Stimulated activated CD8-positive, alpha-beta memory T cell treated with anti-CD3 and anti-CD28 coated beads, Interleukin-15, amount 100 ng/mL, for 1 hour (primary cell): ENCODE data around the gene FZD2.
A peak's percentile ranks its signal among the peaks of the same experiment; 100 is the strongest.
"Not testable (repeated sequence)": the region's sequence is repeated elsewhere in the genome, so short reads cannot be mapped to it uniquely, and the experiment has no call there.

Experiments
- DNase-seq: peaks from one replicate; pipeline ENCODE4 v3.0.0-alpha.2; 2020; ENCODE audit warnings: low read depth

The FZD2 gene

DNA sequence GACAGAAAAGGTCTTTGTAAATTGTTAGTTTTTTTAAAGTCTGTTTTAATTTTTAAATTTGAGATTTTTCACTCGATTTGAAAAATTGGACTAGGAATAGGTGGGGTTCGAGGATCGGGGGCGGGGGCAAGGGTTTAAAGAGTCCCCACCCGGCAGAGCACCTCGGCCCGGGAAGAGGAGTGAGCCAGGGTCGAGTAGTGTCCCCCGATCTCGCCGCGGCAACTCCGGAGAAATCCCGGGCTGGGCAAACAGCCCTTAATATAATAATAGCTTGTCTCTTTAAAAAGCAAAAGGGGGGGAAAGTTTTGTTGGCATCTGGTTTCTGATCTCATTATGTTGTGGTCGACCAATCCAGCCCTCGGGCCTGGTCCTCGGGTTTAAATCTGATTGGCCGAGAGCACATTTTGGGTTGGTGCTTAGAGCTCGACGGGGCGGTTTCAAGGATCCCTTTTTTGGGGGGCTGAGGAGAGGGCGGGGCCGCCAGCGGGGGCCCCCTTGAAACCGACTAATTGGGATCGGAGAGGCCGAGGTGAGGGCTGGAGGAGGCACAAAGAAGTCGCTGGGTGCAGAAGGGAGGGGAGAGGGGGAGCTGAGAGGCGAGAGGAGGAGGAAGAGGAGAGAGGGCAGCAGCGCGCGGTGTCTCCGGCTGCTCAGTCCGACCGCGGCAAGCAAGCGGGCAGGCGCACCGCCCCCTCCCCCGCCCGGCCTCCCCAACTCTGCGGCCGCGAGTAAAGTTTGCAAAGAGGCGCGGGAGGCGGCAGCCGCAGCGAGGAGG lies at the start of gene FZD2:
TSS of gene FZD2 (plus strand) at position 653 of the 775 bp plus-strand sequence. CDS start 205 bp downstream, outside the sequence.
- no peak for DNase-seq

- DNase-seq = not testable (repeated sequence)
Measured at GRCh38 chr17:44511241-44512134, 45.8 kb upstream of the FZD2 start.

DNA sequence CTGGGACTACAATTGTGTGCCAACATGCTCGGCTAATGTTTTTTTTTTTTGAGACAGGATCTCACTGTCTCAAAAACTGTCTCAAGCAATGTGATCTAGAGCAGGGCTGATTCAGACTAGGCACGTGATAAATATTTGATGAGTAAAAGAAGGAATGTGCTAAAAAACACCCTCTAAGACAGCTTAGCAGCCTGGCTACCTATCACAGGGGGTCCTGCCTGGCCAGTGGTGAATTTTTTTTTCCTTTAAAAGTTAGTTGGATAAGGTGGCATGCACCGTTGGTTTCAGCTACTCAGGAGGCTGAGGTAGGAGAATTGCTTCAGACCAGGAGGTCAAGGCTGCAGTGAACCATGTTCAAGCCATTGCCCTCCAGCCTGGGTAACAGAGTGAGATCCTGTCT lies 39.3 kb upstream of the FZD2 start:
- DNase-seq = no peak

GRCh38 chr17:44522883-44523671 lies 34.2 kb upstream of the FZD2 start:
- DNase-seq = peak; percentile 24

GRCh38 chr17:44523672-44523972 lies 33.7 kb upstream of the FZD2 start:
- no peak for DNase-seq

GRCh38 chr17:44527102-44527501 lies 30.2 kb upstream of the FZD2 start:
- no peak for DNase-seq

GRCh38 chr17:44527954-44528353 lies 29.3 kb upstream of the FZD2 start:
- DNase-seq = no peak

DNA sequence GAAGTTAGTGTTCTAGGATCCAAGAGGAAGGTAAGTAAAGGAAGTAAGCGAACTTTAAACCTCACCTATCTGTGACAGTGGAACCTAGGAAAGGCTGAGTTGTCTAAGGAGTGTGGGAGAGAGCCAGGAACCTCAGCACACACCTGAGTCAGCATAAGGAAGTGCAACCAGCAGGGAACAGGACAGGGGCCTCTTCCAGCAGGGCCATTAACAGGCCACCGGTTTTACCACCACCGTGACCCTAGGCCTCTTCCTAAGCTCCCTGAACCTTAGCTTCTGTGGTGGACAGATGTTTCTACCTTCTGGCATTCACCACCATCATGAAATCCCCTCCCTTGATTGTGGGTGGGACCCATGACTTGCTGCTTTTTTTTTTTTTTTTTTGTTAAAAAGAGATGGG lies 27.4 kb upstream of the FZD2 start:
- no peak for DNase-seq

GRCh38 chr17:44530896-44531418 lies 26.3 kb upstream of the FZD2 start:
- no peak for DNase-seq

DNA sequence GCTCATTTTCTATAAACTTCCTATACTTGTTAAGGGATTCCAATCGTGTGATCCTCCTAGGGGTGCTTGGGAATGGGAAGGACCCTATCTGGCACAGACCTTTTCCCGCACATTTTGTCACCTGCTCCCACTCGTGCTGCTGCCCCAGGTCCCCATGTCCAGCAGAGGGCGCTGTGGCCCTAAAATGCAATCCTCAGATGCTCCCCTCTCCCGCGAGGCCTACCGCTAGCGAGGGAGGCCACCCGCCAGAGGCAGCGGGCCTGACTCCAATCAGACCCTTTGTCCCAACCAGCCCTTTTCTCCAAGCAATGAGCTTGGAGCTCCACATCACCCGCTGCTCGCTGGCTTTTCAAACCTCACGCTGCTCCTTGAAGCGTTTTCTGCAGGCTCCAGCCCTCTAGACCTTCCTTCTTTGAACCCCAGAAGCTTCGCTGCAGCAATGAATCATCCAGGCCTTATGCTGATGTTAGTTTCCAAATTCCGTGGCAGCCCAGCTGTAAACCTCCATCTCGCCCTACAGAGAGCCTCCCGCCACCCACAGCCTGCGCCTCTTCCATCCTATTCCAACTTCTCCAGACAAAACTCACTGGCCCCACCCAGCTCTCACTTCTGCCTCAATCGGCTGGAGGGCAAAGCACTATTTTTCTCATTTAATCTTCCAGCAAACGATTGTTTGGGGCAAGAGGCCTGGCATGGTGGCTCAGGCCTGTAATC lies 23.6 kb upstream of the FZD2 start:
- DNase-seq = peak; percentile 77

DNA sequence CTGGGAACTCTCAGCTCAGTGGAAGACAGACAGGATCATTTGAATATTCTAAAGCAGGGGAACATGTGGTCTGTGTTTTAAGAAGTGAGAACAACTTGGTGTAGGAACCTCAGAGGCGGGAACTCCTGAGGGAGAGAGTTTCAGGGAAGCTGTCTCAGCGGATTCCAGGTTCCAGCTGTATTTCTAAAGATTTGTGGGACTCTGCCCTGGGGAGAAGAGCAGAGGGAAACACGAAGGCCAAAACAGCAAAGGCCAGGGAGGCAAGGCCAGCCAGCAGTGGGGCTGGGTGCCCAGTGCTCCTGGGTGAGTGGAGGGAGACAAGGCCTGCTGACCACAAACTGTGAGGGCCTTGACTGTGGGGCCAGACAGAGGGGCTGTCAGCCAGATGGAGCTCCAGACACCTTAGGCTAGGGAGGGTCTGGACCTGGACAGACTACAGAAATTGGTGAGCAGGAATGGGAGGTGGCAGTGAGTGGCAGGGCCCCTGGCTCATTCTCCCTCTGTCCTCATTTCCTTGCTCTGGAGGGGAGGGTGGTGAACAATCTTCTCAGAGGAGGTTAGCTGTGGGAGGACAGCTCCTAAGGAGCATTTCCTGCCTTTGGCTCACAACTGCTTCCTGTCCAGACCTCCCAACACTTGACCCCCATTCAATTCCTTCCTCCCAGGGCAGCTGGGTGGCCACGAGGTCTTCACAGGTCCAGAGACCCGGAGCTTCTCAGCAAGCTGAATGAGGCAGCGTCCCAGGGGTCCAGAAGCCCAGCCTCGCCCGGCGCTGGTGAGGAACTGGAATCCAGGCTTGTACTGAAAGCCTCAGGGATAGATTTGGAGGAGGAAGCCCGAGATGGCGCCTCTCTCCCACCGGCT lies 21.0 kb upstream of the FZD2 start:
- DNase-seq = no peak

GRCh38 chr17:44537922-44538321 lies 19.4 kb upstream of the FZD2 start:
- DNase-seq = not testable (repeated sequence)

- DNase-seq = no peak
Measured at GRCh38 chr17:44539673-44540072, 17.6 kb upstream of the FZD2 start.

DNA sequence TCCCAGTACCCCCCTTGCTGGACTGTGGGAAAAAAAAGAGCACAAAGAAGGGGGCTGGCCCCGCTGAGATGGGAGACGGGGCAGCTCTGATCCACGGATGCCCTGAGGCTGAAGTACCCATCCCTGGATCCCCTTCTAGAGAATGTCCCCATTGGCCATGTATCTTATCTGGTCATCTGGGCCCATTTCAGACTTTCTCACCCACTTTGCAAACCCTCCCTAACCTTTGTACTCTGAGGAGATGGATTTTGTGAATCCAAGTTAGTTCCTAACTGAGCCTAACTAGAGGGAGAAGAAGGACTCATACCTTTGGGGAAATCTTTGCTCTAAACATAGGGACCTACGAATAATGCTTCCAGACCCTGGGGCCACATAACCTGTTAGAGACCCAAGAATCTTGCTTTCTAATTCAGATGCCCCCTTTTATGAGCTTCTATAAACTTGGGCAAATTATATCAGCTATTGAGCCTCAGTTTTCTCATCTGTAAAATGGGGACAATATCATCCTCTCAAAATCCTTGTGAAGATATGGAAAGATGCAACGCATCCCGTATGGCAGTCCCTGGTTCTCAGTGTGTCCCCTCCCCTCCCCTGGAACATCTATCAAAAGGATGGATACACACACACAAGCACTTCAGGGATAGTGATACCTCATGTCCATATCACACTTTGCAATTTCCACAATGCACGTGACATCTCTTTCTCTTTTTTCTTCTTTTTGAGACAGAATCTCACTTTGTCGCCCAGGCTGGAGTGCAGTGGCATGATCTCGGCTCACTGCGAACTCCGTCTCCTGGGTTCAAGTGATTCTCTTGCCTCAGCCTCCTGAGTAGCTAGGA lies 16.8 kb upstream of the FZD2 start:
- DNase-seq = no peak

DNA sequence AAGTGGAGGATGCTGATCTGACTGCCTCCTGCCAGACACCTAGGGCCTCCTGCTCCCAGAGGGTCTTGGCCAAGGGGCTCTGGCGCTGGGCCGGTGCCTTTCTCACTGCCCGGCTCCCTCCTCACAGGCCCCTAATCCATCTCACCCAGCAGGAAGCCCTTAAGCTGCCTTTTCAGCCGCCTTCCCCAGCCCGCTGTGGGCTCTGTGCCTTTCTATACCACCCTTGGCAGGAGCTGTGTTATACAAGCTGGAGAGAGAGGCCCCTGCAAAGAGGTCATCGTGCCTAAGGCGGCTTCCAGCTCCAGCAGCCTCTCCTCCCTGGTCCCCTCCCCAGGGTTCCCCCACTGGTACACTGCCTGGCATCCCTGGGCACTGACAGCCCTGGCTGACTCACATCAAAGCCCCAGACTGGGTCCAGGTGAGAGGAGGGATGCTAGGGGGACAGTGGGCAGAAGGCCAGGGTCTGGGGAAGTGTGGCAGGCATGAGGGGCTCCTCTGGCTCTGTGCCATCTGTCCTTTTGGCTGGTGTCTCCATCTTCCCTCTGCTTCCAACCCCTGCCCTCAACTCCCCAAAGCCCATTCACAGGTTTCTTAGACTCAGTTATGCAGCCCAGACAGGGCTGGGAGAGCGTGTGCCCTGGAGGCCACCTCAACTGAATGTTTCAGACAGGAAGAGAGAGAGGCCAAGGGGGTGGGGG lies 15.3 kb upstream of the FZD2 start:
- no peak for DNase-seq

- DNase-seq = no peak
Measured at GRCh38 chr17:44543213-44543904, 13.9 kb upstream of the FZD2 start.

- no peak for DNase-seq
Measured at GRCh38 chr17:44543905-44544523, 13.3 kb upstream of the FZD2 start.
